ENCODE data around the gene BEND5.

DNA sequence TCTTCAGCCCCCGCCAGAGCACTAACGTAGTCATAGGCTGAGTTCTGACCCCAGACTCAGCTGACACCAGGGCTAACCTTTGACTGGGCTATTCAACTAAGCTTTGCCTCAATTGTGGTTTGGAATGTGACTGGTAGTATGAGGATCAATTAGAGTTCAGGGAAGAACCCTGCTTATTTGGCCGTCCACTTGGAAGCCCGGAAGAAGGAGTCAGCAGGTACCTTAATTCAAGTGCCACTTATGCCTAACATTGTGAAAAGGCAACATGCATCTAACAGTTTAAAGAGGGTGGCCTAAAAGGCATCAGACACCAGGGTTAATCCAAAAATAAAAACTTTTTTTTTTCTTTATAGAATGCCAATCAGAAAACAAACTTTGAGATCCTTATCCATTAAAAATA, 92.3 kb downstream of the BEND5 start:
- TF ChIP-seq ZNF274 (IDR thresholded peaks at IDR 0.05; ENCODE audit: low read depth, low read length) (no peak), YY1 (IDR thresholded peaks at IDR 0.05; ENCODE audit: insufficient read depth, insufficient read length) (no peak)

Data from NT2/D1 (cell line).